Immature natural killer cell (primary cell): Measurements from ENCODE around the gene ARHGAP12. TPM values are rescaled to one million over a fixed set of nuclear protein-coding genes. Genes with fewer than 3 reads are reported as not detected.
"Not testable (repeated sequence)": the region's sequence is repeated elsewhere in the genome, so short reads cannot be mapped to it uniquely, and the experiment has no call there.

ENCODE experiments used
- DNase-seq, 3 donors: peaks; one replicate each; pipeline ENCODE4 v3.0.0; 2022; ENCODE audit warnings: mixed read lengths in 1 of 3
- H3K27ac Mint-ChIP-seq, 6 donors: one replicate each; pipeline ENCODE4 v1.8.0; 2020; ENCODE audit warnings: mixed read lengths in 6 of 6, mild to moderate bottlenecking in 5 of 6, inconsistent platforms in 4 of 6, moderate library complexity in 3 of 6
- H3K27me3 Mint-ChIP-seq, 3 donors: one replicate each; pipeline ENCODE4 v1.8.0; 2020 to 2021; ENCODE audit warnings: low read depth in 3 of 3, mild to moderate bottlenecking in 3 of 3, mixed read lengths in 3 of 3, moderate library complexity in 3 of 3, inconsistent platforms in 1 of 3
- H3K36me3 Mint-ChIP-seq, 3 donors: one replicate each; pipeline ENCODE4 v1.8.0; 2020; ENCODE audit warnings: mixed read lengths in 3 of 3, inconsistent platforms in 2 of 3, mild to moderate bottlenecking in 2 of 3
- H3K4me1 Mint-ChIP-seq, 2 donors: one replicate each; pipeline ENCODE4 v1.8.0; 2020; ENCODE audit warnings: inconsistent platforms in 2 of 2, mild to moderate bottlenecking in 2 of 2, mixed read lengths in 2 of 2, moderate library complexity in 1 of 2
- H3K4me3 Mint-ChIP-seq, 5 donors: one replicate each; pipeline ENCODE4 v1.8.0; 2020; ENCODE audit warnings: mild to moderate bottlenecking in 5 of 5, mixed read lengths in 5 of 5, inconsistent platforms in 3 of 5, moderate library complexity in 3 of 5
- H3K9me3 Mint-ChIP-seq, 6 donors: one replicate each; pipeline ENCODE4 v1.8.0; 2020; ENCODE audit warnings: mild to moderate bottlenecking in 6 of 6, mixed read lengths in 6 of 6, inconsistent platforms in 4 of 6, moderate library complexity in 3 of 6
- polyA plus RNA-seq, 3 donors: library from polyadenylated mRNA; unstranded; fragments of 300-500 nt; fragmentation: Illumina TruSeq; gene quantifications; one replicate each; pipeline ENCODE4 v1.2.3, GENCODE V29; 2021

Gene ARHGAP12
- polyA plus RNA-seq, 3 donors from 2014 or later, result 6.2 to 11.8 (median 8.1) TPM

- Mint-ChIP-seq H3K27ac (no peak overlapping the region), H3K4me1 (peaks cover 42 to 82% of the 10 kb centered on the region in 2 donors), H3K4me3 (no peak overlapping the region), H3K36me3 (peaks cover 22 to 31% (median 23%) of the 10 kb centered on the region in 3 donors), H3K9me3 (no peaks in the 10 kb centered on the region), H3K27me3 (peaks cover 0 to 1% (median 0%) of the 10 kb centered on the region in 3 donors)
- DNase-seq, result no peak
Observed at GRCh38 chr10:31906039-31906438, 22.6 kb downstream of the ARHGAP12 start.

- H3K4me1 Mint-ChIP-seq, result peaks cover 41 to 82% of the 10 kb centered on the region in 2 donors
- no peak overlapping the region for H3K4me3 Mint-ChIP-seq
- DNase-seq, result no peak
- H3K27ac Mint-ChIP-seq, result no peak overlapping the region
- peaks cover 0 to 1% (median 0%) of the 10 kb centered on the region in 3 donors for H3K27me3 Mint-ChIP-seq
- no peaks in the 10 kb centered on the region for H3K9me3 Mint-ChIP-seq
- H3K36me3 Mint-ChIP-seq, result peaks cover 22 to 31% (median 27%) of the 10 kb centered on the region in 3 donors
Observed at GRCh38 chr10:31905586-31905985, 23.0 kb downstream of the ARHGAP12 start.

GRCh38 chr10:31902625-31903024 is 26.0 kb downstream of the ARHGAP12 start:
- Mint-ChIP-seq H3K4me1 (peaks cover 38 to 82% of the 10 kb centered on the region in 2 donors), H3K9me3 (no peaks in the 10 kb centered on the region), H3K27me3 (no peaks in the 10 kb centered on the region), H3K27ac (peak overlapping the region in 1 of 6 donors; percentile 47), H3K4me3 (no peak overlapping the region), H3K36me3 (peaks cover 22 to 31% (median 22%) of the 10 kb centered on the region in 3 donors)
- DNase-seq, result no peak

GRCh38 chr10:31897506-31897905 is 31.1 kb downstream of the ARHGAP12 start:
- peaks cover 41 to 71% of the 10 kb centered on the region in 2 donors for H3K4me1 Mint-ChIP-seq
- H3K27ac Mint-ChIP-seq, result no peak overlapping the region
- H3K9me3 Mint-ChIP-seq, result no peaks in the 10 kb centered on the region
- H3K4me3 Mint-ChIP-seq, result no peak overlapping the region
- no peaks in the 10 kb centered on the region for H3K27me3 Mint-ChIP-seq
- H3K36me3 Mint-ChIP-seq, result peaks cover 4 to 12% (median 5%) of the 10 kb centered on the region in 3 donors
- DNase-seq, result no peak

GRCh38 chr10:31896968-31897384 is 31.7 kb downstream of the ARHGAP12 start:
- Mint-ChIP-seq H3K4me1 (peaks cover 41 to 71% of the 10 kb centered on the region in 2 donors), H3K9me3 (no peaks in the 10 kb centered on the region), H3K4me3 (no peak overlapping the region), H3K27me3 (no peaks in the 10 kb centered on the region), H3K36me3 (peaks cover 4 to 12% (median 5%) of the 10 kb centered on the region in 3 donors), H3K27ac (peak overlapping the region in 1 of 6 donors; percentile 8)
- no peak for DNase-seq

- DNase-seq, H3K27me3 Mint-ChIP-seq, H3K9me3 Mint-ChIP-seq, H3K27ac Mint-ChIP-seq, H3K4me3 Mint-ChIP-seq, H3K36me3 Mint-ChIP-seq: not testable (repeated sequence)
- peaks cover 40 to 75% of the 10 kb centered on the region in 2 donors for H3K4me1 Mint-ChIP-seq
Observed at GRCh38 chr10:31895722-31896121, 32.9 kb downstream of the ARHGAP12 start.

- H3K4me3 Mint-ChIP-seq, result no peak overlapping the region
- H3K27me3 Mint-ChIP-seq, result peaks cover 0 to 1% (median 0%) of the 10 kb centered on the region in 3 donors
- no peaks in the 10 kb centered on the region for H3K9me3 Mint-ChIP-seq
- no peak for DNase-seq
- H3K27ac Mint-ChIP-seq, result peak overlapping the region in 1 of 6 donors; percentile 13
- no peaks in the 10 kb centered on the region for H3K36me3 Mint-ChIP-seq
- H3K4me1 Mint-ChIP-seq, result peaks cover 31 to 76% of the 10 kb centered on the region in 2 donors
Observed at GRCh38 chr10:31888442-31888841, 40.2 kb downstream of the ARHGAP12 start.

- Mint-ChIP-seq H3K9me3 (no peaks in the 10 kb centered on the region), H3K27ac (peak overlapping the region in 2 of 6 donors; percentile 19 to 55), H3K4me3 (no peak overlapping the region), H3K27me3 (peaks cover 0 to 3% (median 0%) of the 10 kb centered on the region in 3 donors), H3K4me1 (peaks cover 25 to 70% of the 10 kb centered on the region in 2 donors), H3K36me3 (no peaks in the 10 kb centered on the region)
- no peak for DNase-seq
Observed at GRCh38 chr10:31887850-31888249, 40.8 kb downstream of the ARHGAP12 start.

- H3K4me1 Mint-ChIP-seq, result peaks cover 22 to 60% of the 10 kb centered on the region in 2 donors
- H3K27ac Mint-ChIP-seq, result peak overlapping the region in 2 of 6 donors; percentile 17 to 67
- no peak for DNase-seq
Observed at GRCh38 chr10:31886885-31887284, 41.7 kb downstream of the ARHGAP12 start.

GRCh38 chr10:31885971-31886370 is 42.7 kb downstream of the ARHGAP12 start:
- peaks cover 19 to 58% of the 10 kb centered on the region in 2 donors for H3K4me1 Mint-ChIP-seq

More at GRCh38 chr10:31886885-31887284, 41.7 kb downstream of the ARHGAP12 start:
- Mint-ChIP-seq H3K36me3 (no peaks in the 10 kb centered on the region), H3K4me3 (no peak overlapping the region), H3K9me3 (no peaks in the 10 kb centered on the region), H3K27me3 (peaks cover 0 to 3% (median 0%) of the 10 kb centered on the region in 3 donors)

GRCh38 chr10:31884386-31884785 is 44.2 kb downstream of the ARHGAP12 start:
- no peak for DNase-seq
- Mint-ChIP-seq H3K4me1 (peaks cover 22 to 61% of the 10 kb centered on the region in 2 donors), H3K27me3 (peaks cover 0 to 3% (median 2%) of the 10 kb centered on the region in 3 donors), H3K36me3 (no peaks in the 10 kb centered on the region), H3K9me3 (no peaks in the 10 kb centered on the region), H3K27ac (peak overlapping the region in 1 of 6 donors; percentile 3), H3K4me3 (no peak overlapping the region)

More at GRCh38 chr10:31885971-31886370, 42.7 kb downstream of the ARHGAP12 start:
- no peak overlapping the region for H3K4me3 Mint-ChIP-seq
- no peaks in the 10 kb centered on the region for H3K36me3 Mint-ChIP-seq
- no peak for DNase-seq
- H3K9me3 Mint-ChIP-seq, result no peaks in the 10 kb centered on the region
- peak overlapping the region in 1 of 6 donors; percentile 23 for H3K27ac Mint-ChIP-seq
- H3K27me3 Mint-ChIP-seq, result peaks cover 0 to 3% (median 0%) of the 10 kb centered on the region in 3 donors

- Mint-ChIP-seq H3K27me3 (peaks cover 0 to 3% (median 2%) of the 10 kb centered on the region in 3 donors), H3K9me3 (no peaks in the 10 kb centered on the region), H3K4me1 (peaks cover 21 to 62% of the 10 kb centered on the region in 2 donors), H3K27ac (no peak overlapping the region), H3K36me3 (no peaks in the 10 kb centered on the region), H3K4me3 (no peak overlapping the region)
- DNase-seq, result no peak
Observed at GRCh38 chr10:31883397-31883796, 45.2 kb downstream of the ARHGAP12 start.

- H3K9me3 Mint-ChIP-seq, result no peaks in the 10 kb centered on the region
- no peaks in the 10 kb centered on the region for H3K36me3 Mint-ChIP-seq
- no peak for DNase-seq
- H3K27ac Mint-ChIP-seq, result peak overlapping the region in 1 of 6 donors; percentile 4
- no peak overlapping the region for H3K4me3 Mint-ChIP-seq
- peaks cover 0 to 2% (median 2%) of the 10 kb centered on the region in 3 donors for H3K27me3 Mint-ChIP-seq
- peaks cover 6 to 36% of the 10 kb centered on the region in 2 donors for H3K4me1 Mint-ChIP-seq
Observed at GRCh38 chr10:31878486-31878885, 50.1 kb downstream of the ARHGAP12 start.

- DNase-seq, result no peak
- peaks cover 0 to 2% (median 0%) of the 10 kb centered on the region in 3 donors for H3K27me3 Mint-ChIP-seq
- no peaks in the 10 kb centered on the region for H3K9me3 Mint-ChIP-seq
Observed at GRCh38 chr10:31876652-31877352, 51.8 kb downstream of the ARHGAP12 start.

More at GRCh38 chr10:31876652-31877352, 51.8 kb downstream of the ARHGAP12 start:
- Mint-ChIP-seq H3K4me3 (no peak overlapping the region), H3K4me1 (peaks cover 6 to 36% of the 10 kb centered on the region in 2 donors), H3K36me3 (no peaks in the 10 kb centered on the region), H3K27ac (no peak overlapping the region)
